ENCODE data around the gene CHCHD6.

DNA sequence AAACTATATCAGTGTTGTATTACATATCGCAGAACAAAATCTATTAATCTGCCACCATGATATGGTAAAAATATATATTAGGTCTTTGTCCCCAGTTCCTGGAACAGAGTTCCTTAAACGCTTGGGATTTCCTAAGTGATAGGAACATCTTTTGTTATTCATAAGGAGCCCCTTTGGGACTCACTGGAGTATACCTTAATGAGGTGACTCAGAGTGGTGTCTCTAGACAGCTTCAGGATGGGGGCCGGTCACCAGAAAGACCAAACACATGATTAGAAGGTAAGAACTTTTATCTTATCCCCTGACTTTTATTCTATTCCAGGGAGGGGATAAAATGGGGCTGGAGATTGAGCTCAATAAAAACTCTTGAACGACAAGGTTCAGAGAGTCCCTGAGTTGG lies 12.3 kb upstream of the CHCHD6 start:
- TF ChIP-seq, protein P1, sequence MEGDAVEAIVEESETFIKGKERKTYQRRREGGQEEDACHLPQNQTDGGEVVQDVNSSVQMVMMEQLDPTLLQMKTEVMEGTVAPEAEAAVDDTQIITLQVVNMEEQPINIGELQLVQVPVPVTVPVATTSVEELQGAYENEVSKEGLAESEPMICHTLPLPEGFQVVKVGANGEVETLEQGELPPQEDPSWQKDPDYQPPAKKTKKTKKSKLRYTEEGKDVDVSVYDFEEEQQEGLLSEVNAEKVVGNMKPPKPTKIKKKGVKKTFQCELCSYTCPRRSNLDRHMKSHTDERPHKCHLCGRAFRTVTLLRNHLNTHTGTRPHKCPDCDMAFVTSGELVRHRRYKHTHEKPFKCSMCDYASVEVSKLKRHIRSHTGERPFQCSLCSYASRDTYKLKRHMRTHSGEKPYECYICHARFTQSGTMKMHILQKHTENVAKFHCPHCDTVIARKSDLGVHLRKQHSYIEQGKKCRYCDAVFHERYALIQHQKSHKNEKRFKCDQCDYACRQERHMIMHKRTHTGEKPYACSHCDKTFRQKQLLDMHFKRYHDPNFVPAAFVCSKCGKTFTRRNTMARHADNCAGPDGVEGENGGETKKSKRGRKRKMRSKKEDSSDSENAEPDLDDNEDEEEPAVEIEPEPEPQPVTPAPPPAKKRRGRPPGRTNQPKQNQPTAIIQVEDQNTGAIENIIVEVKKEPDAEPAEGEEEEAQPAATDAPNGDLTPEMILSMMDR (IDR thresholded peaks at IDR 0.05) = no peak
- TF ChIP-seq POLR2A (IDR thresholded peaks at IDR 0.05) = no peak

Data from adrenal gland (tissue), 5 donors.